ENCODE measurements around the gene IRF9.

Gene IRF9

GRCh38 chr14:24149302-24149969 lies 11.6 kb upstream of the IRF9 start:
- DNase-seq = no peak

- DNase-seq = no peak
These were observed 11.0 kb upstream of the IRF9 start for GRCh38 chr14:24150061-24150460.

GRCh38 chr14:24150567-24150966 lies 10.5 kb upstream of the IRF9 start:
- no peak for DNase-seq

GRCh38 chr14:24150993-24151392 lies 10.1 kb upstream of the IRF9 start:
- DNase-seq = no peak

GRCh38 chr14:24151404-24152080 lies 9.5 kb upstream of the IRF9 start:
- no peak for DNase-seq

DNA sequence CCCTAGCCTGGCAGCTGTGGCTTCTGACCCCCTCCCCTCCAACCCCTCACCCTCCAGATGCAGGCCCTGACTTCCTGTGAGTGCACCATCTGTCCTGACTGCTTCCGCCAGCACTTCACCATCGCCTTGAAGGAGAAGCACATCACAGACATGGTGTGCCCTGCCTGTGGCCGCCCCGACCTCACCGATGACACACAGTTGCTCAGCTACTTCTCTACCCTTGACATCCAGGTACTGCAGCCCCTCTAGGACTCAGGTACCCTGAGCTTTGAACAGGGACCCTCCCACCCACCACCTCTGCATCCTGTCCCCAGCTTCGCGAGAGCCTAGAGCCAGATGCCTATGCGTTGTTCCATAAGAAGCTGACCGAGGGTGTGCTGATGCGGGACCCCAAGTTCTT lies 6.0 kb upstream of the IRF9 start:
- DNase-seq = no peak

DNA sequence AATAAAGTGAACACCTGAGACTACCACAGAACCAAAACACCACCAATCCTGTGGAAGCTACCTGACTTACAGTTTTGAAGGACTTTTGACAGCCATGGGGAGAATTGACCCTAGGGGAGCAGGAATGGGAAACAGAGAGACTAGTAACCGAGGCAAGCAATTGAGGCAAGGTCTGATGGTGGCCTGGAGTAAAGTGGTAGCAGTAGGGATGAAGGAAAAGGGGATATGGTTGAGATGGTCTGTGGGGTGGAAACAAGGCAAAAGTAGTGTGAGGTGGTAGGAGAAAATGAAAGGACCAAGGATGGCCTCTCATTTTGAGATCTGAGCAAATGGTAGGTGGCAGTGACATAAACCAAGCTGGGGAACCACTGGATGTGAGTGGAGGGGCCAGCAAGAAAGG lies 4.2 kb upstream of the IRF9 start:
- DNase-seq = no peak

DNA sequence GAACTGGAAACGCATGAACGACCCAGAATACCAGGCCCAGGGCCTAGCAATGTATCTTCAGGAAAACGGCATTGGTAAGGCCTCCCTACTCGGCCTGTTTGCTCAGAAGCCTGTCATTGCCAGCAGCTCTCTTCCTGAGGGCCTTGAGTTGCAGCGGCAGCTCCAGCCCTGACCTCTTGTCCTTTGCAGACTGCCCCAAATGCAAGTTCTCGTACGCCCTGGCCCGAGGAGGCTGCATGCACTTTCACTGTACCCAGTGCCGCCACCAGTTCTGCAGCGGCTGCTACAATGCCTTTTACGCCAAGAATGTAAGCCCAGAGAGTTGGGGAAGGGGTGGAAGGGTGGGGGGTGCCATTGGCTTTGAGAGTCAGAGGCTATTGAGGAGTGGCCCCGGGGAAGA lies 3.7 kb upstream of the IRF9 start:
- no peak for DNase-seq

DNA sequence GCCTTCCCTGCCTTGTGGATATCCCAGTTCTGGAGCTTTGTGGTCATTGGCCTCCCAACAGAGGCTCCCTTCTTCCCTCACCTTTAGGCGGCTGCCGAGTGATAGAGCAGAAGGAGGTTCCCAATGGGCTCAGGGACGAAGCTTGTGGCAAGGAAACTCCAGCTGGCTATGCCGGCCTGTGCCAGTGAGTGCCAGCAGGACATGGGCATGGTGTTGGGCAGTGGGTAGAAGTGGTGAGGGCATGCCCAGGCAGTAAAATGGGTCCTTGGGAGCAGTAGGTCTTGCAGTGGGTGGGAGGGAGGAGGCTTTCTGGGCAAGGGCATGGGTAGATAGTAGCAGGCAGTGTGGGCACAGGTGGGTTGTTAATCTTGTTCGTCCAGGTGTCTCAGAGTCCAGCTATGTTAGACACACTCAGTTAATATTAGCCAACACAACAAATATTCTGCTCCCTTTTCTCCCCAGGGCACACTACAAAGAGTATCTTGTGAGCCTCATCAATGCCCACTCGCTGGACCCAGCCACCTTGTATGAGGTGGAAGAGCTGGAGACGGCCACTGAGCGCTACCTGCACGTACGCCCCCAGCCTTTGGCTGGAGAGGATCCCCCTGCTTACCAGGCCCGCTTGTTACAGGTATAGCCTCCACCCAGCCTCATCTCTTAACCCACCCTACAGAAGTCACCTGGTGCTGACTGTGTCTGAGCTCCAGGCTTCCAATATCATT lies 1.1 kb upstream of the IRF9 start:
- DNase-seq = no peak

- no peak for DNase-seq
These were observed 591 bp upstream of the IRF9 start for GRCh38 chr14:24160499-24160849.

GRCh38 chr14:24162093-24162492 lies 1.0 kb downstream of the IRF9 start:
- DNase-seq = no peak

GRCh38 chr14:24164518-24164991 lies 3.5 kb downstream of the IRF9 start:
- no peak for DNase-seq

DNA sequence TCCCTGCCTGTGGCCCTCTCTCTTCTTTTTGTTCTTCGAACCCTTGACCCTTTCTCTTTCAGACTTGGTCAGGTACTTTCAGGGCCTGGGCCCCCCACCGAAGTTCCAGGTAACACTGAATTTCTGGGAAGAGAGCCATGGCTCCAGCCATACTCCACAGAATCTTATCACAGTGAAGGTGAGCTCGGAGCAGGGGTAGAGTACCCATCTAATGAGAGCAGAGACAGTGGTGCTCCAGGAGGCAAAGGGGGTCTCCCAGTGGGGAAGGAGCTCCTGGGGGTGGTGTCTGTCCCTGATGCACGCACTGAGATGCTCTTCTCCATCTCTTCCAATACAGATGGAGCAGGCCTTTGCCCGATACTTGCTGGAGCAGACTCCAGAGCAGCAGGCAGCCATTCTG lies 4.7 kb downstream of the IRF9 start:
- no peak for DNase-seq

DNA sequence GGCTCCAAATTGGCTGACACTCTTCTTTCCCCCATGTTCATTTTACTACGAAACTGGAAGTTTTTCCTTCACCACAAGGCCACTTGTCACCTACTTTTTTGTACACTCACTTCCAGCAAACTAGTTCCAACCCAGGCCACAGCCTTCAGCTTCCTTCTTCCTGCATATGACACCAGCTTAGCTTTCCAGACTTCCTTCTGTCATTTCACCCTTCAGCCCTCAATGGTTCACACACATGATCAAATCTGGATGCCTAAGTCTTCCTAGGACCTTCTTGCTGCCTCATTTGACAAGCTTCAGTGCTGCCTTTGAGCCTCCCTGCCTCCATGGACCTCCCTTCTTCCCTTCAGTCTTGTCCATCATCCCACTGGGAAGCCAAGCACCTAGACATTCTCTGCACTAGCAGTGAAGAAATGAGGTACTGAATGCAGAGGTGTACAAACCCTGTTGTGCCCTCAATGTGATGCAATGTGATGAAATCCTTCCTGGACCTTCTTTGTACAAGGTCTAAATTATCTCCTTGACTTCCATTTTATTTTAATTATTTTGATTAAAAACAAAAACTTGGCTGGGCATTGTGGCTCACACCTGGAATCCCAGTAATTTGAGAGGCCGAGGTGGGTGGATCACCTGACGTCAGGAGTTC lies 6.5 kb downstream of the IRF9 start:
- no peak for DNase-seq

DNA sequence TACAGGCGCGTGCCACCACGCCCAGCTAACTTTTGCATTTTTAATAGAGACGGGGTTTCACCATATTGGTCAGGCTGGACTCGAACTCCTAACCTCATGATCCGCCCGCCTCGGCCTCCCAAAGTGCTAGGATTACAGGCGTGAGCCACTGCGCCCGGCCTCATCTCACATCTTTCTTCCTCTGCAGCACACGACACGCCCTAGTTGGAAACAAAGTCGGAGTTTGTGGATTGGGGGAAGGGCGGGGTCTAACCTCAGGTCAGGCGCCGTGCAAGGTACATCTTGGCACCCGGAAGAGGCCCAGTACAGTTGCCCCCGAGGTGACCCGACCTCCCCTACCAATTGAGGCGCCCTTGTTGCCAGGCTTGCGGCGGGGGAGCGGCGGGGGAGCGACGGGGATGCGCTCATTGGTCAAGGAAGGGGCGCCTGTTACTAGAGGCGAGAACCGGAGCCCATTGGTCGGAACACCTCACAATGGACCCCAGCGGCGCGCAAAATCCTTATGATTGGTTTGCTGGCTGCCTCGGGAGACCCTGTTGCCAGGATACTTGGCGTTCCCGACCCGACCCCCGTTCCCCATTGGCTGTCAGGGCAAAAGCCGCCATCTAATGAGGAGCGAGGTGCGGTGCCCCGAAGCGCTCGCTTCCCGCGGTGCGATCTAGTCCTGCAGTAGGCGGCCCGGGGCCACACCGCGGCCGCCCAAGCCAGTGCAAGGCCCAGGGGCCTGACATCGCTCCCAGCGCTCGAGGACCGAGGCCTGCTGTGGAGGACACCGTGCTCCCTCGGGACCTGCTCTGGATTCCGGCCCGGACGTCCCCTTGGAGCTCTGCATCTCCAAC lies 10.6 kb downstream of the IRF9 start, which contains the start of gene REC8:
TSS of gene REC8 (plus strand) at position 659 of the 839 bp plus-strand sequence. CDS start 473 bp downstream, outside the sequence.
- no peak for DNase-seq

- no peak for DNase-seq
These were observed 11.3 kb downstream of the IRF9 start for GRCh38 chr14:24172261-24172860.

- no peak for DNase-seq
These were observed 11.8 kb downstream of the IRF9 start for GRCh38 chr14:24172871-24173281.

GRCh38 chr14:24176599-24176998 lies 15.5 kb downstream of the IRF9 start:
- no peak for DNase-seq

DNA sequence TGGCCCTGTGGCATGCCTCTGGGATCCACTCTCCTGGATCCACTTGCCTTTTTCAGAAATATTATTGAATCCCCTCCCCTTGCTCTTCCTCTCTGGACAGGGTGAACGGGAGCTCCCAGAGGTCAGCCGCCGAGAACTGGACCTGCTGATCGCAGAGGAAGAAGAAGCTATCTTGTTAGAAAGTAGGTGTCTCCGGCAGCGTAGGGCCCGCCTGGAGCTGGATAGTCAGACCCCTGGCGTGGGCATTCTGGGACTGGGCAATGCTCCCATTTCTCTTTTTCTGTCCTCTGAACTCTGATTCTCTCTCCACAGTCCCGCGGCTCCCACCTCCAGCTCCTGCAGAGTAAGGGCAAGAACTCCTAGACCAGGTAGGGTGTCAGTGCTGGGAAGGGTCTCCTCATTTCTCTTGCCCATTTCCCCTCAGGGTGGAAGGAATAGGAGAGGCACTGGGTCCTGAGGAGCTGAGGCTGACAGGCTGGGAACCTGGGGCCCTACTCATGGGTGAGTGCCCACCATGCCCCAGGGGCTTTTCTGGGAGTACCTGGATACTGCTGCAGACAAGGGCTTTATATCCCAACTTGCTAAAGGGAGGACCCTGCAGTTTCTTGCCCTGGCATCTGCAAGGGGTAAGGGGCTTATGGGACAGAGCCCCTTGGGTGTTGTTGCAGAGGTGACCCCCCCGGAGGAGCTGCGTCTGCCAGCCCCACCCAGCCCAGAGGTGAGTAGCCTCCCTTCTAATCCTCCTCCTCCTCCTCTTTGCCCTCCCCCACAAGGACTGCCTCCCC lies 16.2 kb downstream of the IRF9 start:
- no peak for DNase-seq

- DNase-seq = no peak
These were observed 16.8 kb downstream of the IRF9 start for GRCh38 chr14:24177891-24178290.

All from DMS53 (cell line).